K562 (cell line): ENCODE data around the gene GART. TPM values are rescaled to one million over a fixed set of nuclear protein-coding genes. Genes with fewer than 3 reads are reported as not detected.
A peak's percentile ranks its signal among the peaks of the same experiment; 100 is the strongest.

ENCODE experiments used
- BACH1 ChIP-seq: fragments of 200-800 bp; sonication (Bioruptor generic); IDR thresholded peaks from 2 replicates; pipeline ENCODE4 v1.6.1; 2016; ENCODE audit warnings: missing genetic modification characterization, missing compliant biosample characterization
- COPS2 ChIP-seq: fragments of 450-650 bp; conservative IDR thresholded peaks from 2 replicates; pipeline ENCODE4 v1.6.1; 2016; ENCODE audit warnings: mild to moderate bottlenecking, moderate library complexity
- ELF2 ChIP-seq: fragments of 250-450 bp; sonication (Bioruptor Pico); IDR thresholded peaks from 2 replicates; pipeline ENCODE4 v1.5.0; 2021; ENCODE audit warnings: mild to moderate bottlenecking
- FUS ChIP-seq: fragments of 200-400 bp; formaldehyde crosslinking; optimal IDR thresholded peaks from 2 replicates; pipeline ENCODE3; 2017; ENCODE audit warnings: low read depth, low read length
- HNRNPK ChIP-seq: fragments of 200-400 bp; formaldehyde crosslinking; IDR thresholded peaks from one replicate; pipeline ENCODE4 v1.6.1; 2018; ENCODE audit warnings: mild to moderate bottlenecking, low read depth, low read length; ENCODE audit not compliant: poor library complexity, severe bottlenecking
- MBD2 ChIP-seq: sonication (generic); IDR thresholded peaks from 2 replicates; pipeline ENCODE4 v1.6.1; 2016; ENCODE audit warnings: low read depth, borderline replicate concordance
- MCM7 ChIP-seq, 2 experiments: fragments of 450-650 bp; IDR thresholded peaks; 2 replicates each; pipeline ENCODE4 v1.6.1; 2016 to 2018
- MTA2 ChIP-seq: fragments of 450-650 bp; IDR thresholded peaks from 2 replicates; pipeline ENCODE4 v1.6.1; 2016; ENCODE audit warnings: low read depth
- NR4A1 ChIP-seq, 2 experiments: fragments of 250-450 bp in 1 of 2; fragments of 450-650 bp in 1 of 2; sonication (Bioruptor Pico) in 1 of 2; IDR thresholded peaks; 2 replicates each; pipeline versions ENCODE4 v1.4.0 to v1.6.1; 2016 to 2020; ENCODE audit warnings: mild to moderate bottlenecking in 2 of 2, missing compliant biosample characterization in 1 of 2, missing genetic modification characterization in 1 of 2, moderate library complexity in 1 of 2
- PHB ChIP-seq: fragments of 250-450 bp; sonication (Bioruptor Pico); IDR thresholded peaks from 2 replicates; pipeline ENCODE4 v1.5.0; 2021
- POLR2H ChIP-seq: IDR thresholded peaks from 2 replicates; pipeline ENCODE4 v1.6.1; 2016; ENCODE audit warnings: missing genetic modification characterization, low read depth, mild to moderate bottlenecking, control low read depth, missing compliant biosample characterization, moderate library complexity
- PRPF4 ChIP-seq: fragments of 200-400 bp; formaldehyde crosslinking; IDR thresholded peaks from one replicate; pipeline ENCODE4 v1.6.1; 2017; ENCODE audit warnings: low read length, low read depth, mild to moderate bottlenecking; ENCODE audit not compliant: insufficient read depth, poor library complexity, severe bottlenecking
- RBM17 ChIP-seq: fragments of 200-400 bp; formaldehyde crosslinking; IDR thresholded peaks from 2 replicates; pipeline ENCODE4 v1.6.1; 2017; ENCODE audit warnings: low read depth, mild to moderate bottlenecking, low read length, borderline replicate concordance
- RFX5 ChIP-seq: IDR thresholded peaks from 2 replicates; pipeline ENCODE4 v1.6.1; 2011; ENCODE audit warnings: low read depth, mild to moderate bottlenecking, improper control_type of control experiment, low read length
- SP1 ChIP-seq: sonication (generic); formaldehyde crosslinking; IDR thresholded peaks from 2 replicates; pipeline ENCODE4 v1.8.1; 2022; ENCODE audit warnings: mild to moderate bottlenecking, missing genetic modification reagents
- TCF7 ChIP-seq: sonication (generic); IDR thresholded peaks from 2 replicates; pipeline ENCODE4 v1.6.1; 2016; ENCODE audit warnings: antibody characterized with exemption, borderline replicate concordance
- TRIM24 ChIP-seq, 2 experiments: fragments of 450-650 bp; IDR thresholded peaks; 2 replicates each; pipeline ENCODE4 v1.6.1; 2016
- ZBTB7A ChIP-seq: IDR thresholded peaks from 2 replicates; pipeline ENCODE4 v1.6.1; 2011; ENCODE audit warnings: low read depth, mild to moderate bottlenecking, low read length, moderate library complexity, borderline replicate concordance; ENCODE audit not compliant: control insufficient read depth
- ZFX ChIP-seq: sonication (generic); formaldehyde crosslinking; IDR thresholded peaks from 2 replicates; pipeline ENCODE4 v1.8.0; 2022; ENCODE audit warnings: mild to moderate bottlenecking, missing genetic modification reagents, moderate library complexity
- ZNF12 ChIP-seq: sonication (generic); formaldehyde crosslinking; IDR thresholded peaks from 2 replicates; pipeline ENCODE4 v1.4.0; 2020; ENCODE audit warnings: mild to moderate bottlenecking, missing genetic modification reagents
- ZNF212 ChIP-seq: fragments of 450-650 bp; formaldehyde crosslinking; IDR thresholded peaks from 2 replicates; pipeline ENCODE4 v1.4.0; 2020; ENCODE audit warnings: mild to moderate bottlenecking
- ZNF384 ChIP-seq: IDR thresholded peaks from 2 replicates; pipeline ENCODE4 v1.6.1; 2012; ENCODE audit warnings: low read depth, low read length, improper control_type of control experiment
- polyA plus RNA-seq, 8 experiments: library from polyadenylated mRNA; depleted of rRNA in 4 of 8; stranded (reverse) in 5 of 8; unstranded in 3 of 8; fragments of >200 nt; fragmentation: Nextera tagmentation in 2 of 8; fragmentation: Illumina TruSeq in 1 of 8; extraction: Ambion mirVana in 2 of 8; extraction: Trizol in 1 of 8; gene quantifications; 2 replicates each; pipeline versions ENCODE4 v1.2.1 to v1.2.3, GENCODE V29; 2011 to 2014; ENCODE audit warnings: inconsistent platforms in 1 of 8, missing spikeins in 1 of 8
- total RNA-seq, 7 experiments: library from RNA; depleted of rRNA in 6 of 7; stranded (reverse); fragments of >200 nt in 6 of 7; fragmentation: Illumina TruSeq in 2 of 7; extraction: Trizol in 2 of 7; gene quantifications; 2 replicates each; pipeline versions ENCODE4 v1.2.1 to v1.2.3, GENCODE V29; 2011 to 2021; ENCODE audit warnings: low replicate concordance in 1 of 7
- TF ChIP-seq, protein P1 (sequence below): fragments of 450-650 bp; formaldehyde crosslinking; IDR thresholded peaks from 2 replicates; pipeline ENCODE4 v1.4.0; 2020; ENCODE audit warnings: mild to moderate bottlenecking
- TF ChIP-seq, protein P2 (sequence below), 3 experiments: fragments of 200-800 bp in 1 of 3; fragments of 250-450 bp in 1 of 3; fragments of 450-650 bp in 1 of 3; sonication (Bioruptor Pico) in 1 of 3; sonication (Bioruptor generic) in 1 of 3; formaldehyde crosslinking in 1 of 3; IDR thresholded peaks; 2 replicates each; pipeline versions ENCODE4 v1.6.1 to v1.8.0; 2016 to 2022; ENCODE audit warnings: mild to moderate bottlenecking in 2 of 3, missing genetic modification characterization in 2 of 3, missing compliant biosample characterization in 1 of 3, moderate library complexity in 1 of 3

The GART gene
- total and polyA plus RNA-seq, 9 of the 15 experiments (the other 6 are each of a cell fraction or from before 2014, with no cell fraction given): 141 to 429 (median 349) TPM

DNA sequence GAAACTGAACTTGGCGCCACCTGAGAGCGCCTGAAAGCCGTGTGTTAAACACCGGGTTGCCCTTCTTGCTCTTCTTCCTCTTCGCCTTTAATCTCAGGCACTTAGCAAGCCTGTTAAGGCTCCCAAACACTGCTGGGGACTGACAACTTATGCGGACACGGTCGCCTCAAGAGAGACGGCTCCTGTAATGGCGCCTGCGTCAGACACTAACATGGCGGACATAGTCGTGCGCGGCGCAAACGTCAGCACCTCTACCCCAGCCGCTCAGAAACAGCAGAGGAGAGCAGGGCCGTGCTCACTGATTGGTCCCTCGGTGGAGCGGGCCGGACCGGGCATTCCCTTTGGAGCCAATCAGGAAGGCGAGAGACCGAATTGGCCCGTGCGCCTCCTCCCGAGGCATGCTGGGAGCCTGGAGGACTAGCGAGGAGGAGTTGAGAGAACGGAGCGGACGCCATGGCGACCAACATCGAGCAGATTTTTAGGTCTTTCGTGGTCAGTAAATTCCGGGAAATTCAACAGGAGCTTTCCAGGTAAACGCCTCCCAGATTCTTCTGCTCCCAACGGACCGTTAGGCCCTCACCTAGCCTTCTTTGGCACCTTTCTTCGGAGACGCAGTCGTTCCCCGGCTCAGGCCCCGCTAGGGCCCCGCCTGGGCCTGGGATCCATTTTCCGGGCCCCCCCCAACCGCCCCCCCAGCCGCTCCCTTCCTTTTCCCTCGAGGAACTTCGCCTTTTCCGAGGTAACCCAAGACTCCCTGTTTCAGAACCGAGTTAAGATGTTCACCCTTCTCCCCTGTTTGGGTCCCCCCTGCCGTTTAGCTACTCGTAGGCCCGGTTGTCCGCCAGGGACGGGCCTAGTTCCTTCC is 955 bp upstream of the GART start, which contains the start of gene SON (continued):
- TF ChIP-seq ZBTB7A (peak; percentile 73; the same call in 1 of the 2 replicates), TRIM24 (IDR thresholded peaks at IDR 0.05) (peak in 1 of 2 experiments; percentile 50; a peak in 2 of 4 replicates), FUS (no peak), HNRNPK (no peak), TCF7 (0 out of 2 replicates have a peak, but pooled peaks have one; percentile 9), PHB (CRISPR knock-in tag) (peak; percentile 76; the same call in 1 of the 2 replicates), ELF2 (CRISPR knock-in tag) (peak; percentile 74), RFX5 (peak; percentile 92), PRPF4 (peak; percentile 13), MBD2 (peak; percentile 92), NR4A1 (CRISPR knock-in tag; IDR thresholded peaks at IDR 0.05) (no peak), NR4A1 (tag; IDR thresholded peaks at IDR 0.05) (peak; percentile 73; the same call in 1 of the 2 replicates), ZNF384 (no peak), RBM17 (no peak), BACH1 (tag) (peak; percentile 82; the same call in 1 of the 2 replicates), ZNF212 (CRISPR knock-in tag) (no peak), ZFX (CRISPR knock-in tag) (peak; percentile 99), MCM7 (IDR thresholded peaks at IDR 0.05) (no peak), COPS2 (no peak), SP1 (CRISPR knock-in tag) (peak; percentile 83), POLR2H (tag) (peak; percentile 95), ZNF12 (CRISPR knock-in tag) (no peak), MTA2 (no peak)
- TF ChIP-seq, protein P1, sequence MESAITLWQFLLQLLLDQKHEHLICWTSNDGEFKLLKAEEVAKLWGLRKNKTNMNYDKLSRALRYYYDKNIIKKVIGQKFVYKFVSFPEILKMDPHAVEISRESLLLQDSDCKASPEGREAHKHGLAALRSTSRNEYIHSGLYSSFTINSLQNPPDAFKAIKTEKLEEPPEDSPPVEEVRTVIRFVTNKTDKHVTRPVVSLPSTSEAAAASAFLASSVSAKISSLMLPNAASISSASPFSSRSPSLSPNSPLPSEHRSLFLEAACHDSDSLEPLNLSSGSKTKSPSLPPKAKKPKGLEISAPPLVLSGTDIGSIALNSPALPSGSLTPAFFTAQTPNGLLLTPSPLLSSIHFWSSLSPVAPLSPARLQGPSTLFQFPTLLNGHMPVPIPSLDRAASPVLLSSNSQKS: no peak
- TF ChIP-seq, protein P2, sequence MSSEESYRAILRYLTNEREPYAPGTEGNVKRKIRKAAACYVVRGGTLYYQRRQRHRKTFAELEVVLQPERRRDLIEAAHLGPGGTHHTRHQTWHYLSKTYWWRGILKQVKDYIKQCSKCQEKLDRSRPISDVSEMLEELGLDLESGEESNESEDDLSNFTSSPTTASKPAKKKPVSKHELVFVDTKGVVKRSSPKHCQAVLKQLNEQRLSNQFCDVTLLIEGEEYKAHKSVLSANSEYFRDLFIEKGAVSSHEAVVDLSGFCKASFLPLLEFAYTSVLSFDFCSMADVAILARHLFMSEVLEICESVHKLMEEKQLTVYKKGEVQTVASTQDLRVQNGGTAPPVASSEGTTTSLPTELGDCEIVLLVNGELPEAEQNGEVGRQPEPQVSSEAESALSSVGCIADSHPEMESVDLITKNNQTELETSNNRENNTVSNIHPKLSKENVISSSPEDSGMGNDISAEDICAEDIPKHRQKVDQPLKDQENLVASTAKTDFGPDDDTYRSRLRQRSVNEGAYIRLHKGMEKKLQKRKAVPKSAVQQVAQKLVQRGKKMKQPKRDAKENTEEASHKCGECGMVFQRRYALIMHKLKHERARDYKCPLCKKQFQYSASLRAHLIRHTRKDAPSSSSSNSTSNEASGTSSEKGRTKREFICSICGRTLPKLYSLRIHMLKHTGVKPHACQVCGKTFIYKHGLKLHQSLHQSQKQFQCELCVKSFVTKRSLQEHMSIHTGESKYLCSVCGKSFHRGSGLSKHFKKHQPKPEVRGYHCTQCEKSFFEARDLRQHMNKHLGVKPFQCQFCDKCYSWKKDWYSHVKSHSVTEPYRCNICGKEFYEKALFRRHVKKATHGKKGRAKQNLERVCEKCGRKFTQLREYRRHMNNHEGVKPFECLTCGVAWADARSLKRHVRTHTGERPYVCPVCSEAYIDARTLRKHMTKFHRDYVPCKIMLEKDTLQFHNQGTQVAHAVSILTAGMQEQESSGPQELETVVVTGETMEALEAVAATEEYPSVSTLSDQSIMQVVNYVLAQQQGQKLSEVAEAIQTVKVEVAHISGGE (CRISPR knock-in tag; IDR thresholded peaks at IDR 0.05): peak in 1 of 3 experiments; percentile 7; a peak in 2 of 6 replicates
